Tibial nerve (tissue), 4 donors: ENCODE data around the gene UBE3D.

ENCODE experiments used
- CTCF ChIP-seq, 5 experiments: fragments of 200-600 bp in 3 of 5; fragments of 450-650 bp in 2 of 5; sonication (generic) in 3 of 5; IDR thresholded peaks; one replicate each; pipeline ENCODE4 v1.5.1; 2016 to 2019; ENCODE audit warnings: antibody characterized with exemption in 5 of 5, mild to moderate bottlenecking in 3 of 5, moderate library complexity in 2 of 5
- EP300 ChIP-seq, 2 donors: sonication (generic); formaldehyde crosslinking; IDR thresholded peaks; one replicate each; pipeline ENCODE4 v1.6.1; 2017; ENCODE audit warnings: antibody characterized with exemption in 2 of 2, mild to moderate bottlenecking in 1 of 2
- POLR2A ChIP-seq, 2 donors: fragments of 450-650 bp; IDR thresholded peaks; one replicate each; pipeline ENCODE4 v1.6.1; 2017; ENCODE audit warnings: antibody characterized with exemption in 2 of 2, mild to moderate bottlenecking in 2 of 2, moderate library complexity in 2 of 2

GRCh38 chr6:82872185-82872584 lies 193.5 kb downstream of the UBE3D start:
- TF ChIP-seq CTCF (IDR thresholded peaks at IDR 0.05) (no peak), POLR2A (IDR thresholded peaks at IDR 0.05) (no peak), EP300 (IDR thresholded peaks at IDR 0.05) (no peak)
